GM19438 (cell line): Measurements from ENCODE around the gene GMNN.
"Not testable (repeated sequence)": the region's sequence is repeated elsewhere in the genome, so short reads cannot be mapped to it uniquely, and the experiment has no call there.

Experiments used
- ATAC-seq: cut with Tn5 transposase; IDR thresholded peaks from one replicate; pipeline ENCODE4 v1.9.1; 2021; ENCODE audit warnings: low read depth; ENCODE audit not compliant: unreplicated experiment

GMNN gene

DNA sequence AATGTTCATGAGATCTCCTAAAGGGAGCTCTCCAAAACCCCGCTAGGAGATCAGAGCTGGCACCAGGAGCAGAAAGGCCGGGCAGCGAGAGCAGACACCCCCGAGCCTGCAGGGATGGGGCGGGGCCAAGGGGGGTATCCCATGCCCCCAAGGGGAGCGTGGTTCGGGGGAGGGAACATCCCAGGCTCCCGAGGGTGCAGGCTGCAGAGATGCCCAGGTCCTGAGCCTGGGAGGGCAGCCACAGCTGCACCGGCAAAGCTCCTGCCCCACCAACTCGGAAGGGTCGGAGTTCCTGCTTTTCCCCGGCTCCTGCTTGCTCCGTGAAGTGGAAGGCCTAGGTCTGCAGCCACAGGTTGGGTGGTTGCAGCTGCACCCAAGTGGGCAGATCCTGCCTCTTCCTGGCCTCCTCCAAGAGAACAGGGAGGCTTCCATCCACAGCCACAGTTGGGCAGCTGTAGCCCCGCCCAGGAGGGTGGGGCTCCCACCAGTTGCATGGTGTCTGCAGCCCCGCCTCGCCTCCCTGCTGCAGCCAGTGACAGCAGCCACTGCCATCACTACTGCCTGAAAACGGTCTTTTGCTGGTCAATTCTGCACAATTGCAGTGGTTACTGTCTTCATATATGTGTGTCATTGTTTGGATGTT, 13.4 kb upstream of the GMNN start:
- ATAC-seq, result no peak

DNA sequence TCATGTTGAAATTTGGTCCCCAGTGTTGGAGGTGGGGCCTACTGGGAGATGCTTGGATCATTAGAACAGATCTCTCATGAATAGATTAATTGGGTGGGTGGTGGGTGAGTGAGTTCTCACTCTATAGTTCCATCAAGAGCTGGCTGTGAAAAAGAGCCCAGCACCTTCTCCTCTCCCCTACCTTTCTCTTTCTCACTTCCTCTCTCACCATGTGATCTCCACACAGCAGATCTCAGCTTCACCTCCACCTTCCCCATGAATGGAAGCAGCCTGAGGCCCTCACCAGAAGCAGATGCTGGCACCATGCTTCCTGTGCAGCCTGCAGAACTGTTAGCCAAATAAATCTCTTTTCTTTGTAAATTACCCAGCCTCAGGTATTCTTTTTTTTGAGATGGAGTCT, 12.9 kb upstream of the GMNN start:
- ATAC-seq, result no peak

DNA sequence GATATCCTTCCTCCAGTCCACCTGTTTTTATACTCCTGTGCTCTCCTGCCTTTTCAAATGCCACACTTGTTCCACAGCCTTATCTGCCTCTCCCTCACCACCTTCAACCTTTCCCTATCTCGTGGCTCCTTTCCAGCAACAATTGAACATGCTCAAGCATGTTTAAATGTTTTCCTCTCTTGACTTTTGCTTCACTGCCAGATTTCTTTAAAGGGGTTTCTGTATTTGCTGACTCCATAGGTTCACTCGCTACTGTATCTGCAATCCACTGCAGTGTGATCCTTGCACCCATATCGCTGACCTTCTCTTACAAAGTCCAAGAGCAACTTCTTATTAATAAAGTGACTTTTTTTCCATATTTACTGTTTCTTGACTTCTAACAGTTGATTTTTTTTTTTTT, 11.2 kb upstream of the GMNN start:
- no peak for ATAC-seq

DNA sequence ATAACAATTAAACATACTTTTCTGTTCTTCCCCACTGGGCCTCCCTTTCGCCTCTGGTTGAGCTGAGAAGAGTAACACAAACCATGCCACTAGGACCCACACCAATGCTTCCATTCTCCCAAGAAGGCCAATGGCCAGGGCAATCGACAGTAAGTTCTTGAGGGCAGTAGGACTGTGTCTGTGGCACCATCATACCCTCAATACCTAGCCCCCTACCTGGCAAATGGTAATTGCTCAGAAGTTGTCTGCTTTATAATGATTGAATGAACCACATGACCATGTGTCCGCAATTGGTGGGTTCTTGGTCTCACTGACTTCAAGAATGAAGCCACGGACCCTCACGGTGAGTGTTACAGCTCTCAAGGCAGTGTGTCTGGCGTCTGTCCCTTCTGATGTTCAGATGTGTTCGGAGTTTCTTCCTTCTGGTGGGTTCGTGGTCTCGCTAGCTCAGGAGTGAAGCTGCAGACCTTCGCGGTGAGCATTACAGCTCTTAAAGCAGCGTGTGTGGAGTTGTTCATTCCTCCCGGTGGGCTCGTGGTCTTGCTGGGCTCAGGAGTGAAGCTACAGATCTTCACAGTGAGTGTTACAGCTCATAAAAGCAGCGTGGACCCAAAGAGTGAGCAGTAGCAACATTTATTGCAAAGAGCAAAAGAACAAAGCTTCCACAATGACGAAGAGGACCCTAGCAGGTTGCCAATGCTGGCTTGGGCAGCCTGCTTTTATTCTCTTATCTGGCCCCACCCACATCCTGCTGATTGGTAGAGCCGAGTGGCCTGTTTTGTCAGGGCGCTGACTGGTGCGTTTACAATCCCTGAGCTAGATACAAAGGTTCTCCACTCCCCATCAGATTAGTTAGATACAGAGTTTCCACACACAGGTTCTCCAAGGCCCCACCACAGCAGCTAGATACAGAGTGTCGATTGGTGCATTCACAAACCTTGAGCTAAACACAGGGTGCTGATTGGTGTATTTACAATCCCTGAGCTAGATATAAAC, 9.6 kb upstream of the GMNN start:
- not testable (repeated sequence) for ATAC-seq

DNA sequence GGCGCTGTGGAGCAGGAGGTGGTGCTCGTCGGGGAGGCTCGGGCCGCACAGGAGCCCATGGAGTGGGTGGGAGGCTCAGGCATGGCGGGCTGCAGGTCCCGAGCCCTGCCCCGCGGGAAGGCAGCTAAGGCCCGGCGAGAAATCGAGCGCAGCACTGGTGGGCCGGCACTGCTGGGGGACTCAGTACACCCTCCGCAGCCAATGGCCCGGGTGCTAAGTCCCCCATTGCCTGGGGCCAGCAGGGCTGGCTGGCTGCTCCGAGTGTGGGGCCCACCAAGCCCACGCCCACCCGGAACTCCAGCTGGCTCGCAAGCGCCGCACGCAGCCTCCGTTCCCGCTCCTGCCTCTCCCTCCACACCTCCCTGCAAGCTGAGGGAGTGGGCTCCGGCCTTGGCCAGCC, 8.8 kb upstream of the GMNN start:
- ATAC-seq, result not testable (repeated sequence)

DNA sequence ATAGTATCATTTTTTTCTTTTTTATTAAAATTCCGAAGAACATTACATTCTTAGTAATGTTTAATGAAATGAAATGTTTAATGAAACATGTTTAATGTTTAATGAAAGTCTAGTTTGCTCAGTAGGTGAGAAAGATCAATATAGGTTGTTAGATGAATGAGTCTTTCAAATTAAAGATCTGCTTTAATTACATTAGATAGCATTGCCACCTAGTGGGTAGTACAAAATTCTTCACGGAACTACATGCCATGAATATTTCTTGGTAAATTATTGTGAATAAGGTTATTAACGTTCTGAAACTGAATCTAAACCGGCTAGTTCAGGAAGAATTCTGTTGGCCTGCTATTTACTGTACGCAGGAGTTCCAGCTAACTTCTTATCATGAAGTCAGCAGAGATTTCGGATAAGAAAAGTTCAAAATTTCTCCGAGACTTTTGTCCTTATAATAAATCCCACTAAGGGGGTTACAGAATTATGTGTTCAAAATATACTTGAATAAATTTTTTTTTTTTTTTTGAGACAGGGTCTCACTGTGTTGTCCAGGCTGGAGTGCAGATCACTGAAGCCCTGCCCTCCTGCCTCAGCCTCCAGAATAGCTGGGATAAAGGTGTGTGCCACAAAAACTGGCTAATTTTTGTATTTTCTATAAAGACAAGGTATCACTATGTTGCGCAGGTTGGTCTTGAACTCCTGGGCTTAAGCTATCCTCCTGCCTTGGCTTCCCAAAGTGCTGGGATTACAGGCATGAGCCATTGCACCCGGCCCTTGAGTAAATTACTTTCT, 7.9 kb upstream of the GMNN start:
- no peak for ATAC-seq

DNA sequence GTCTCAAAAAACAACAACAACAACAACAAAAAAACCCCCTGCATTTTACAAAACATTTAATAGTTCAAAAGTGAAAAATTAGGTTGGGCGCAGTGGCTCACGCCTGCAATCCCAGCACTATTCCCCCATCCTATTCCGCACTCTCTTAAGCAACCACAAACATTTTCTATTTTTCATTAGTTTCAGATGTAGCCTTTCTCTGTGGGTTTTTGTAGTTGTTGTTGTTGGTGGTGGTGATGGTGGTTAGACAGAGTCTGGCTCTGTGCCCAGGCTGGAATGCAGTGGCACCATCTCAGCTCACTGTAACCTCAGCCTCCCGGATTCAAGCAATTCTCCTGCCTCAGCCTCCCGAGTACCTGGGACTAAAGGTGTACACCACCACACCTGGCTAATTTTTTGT, 6.4 kb upstream of the GMNN start:
- ATAC-seq, result no peak

DNA sequence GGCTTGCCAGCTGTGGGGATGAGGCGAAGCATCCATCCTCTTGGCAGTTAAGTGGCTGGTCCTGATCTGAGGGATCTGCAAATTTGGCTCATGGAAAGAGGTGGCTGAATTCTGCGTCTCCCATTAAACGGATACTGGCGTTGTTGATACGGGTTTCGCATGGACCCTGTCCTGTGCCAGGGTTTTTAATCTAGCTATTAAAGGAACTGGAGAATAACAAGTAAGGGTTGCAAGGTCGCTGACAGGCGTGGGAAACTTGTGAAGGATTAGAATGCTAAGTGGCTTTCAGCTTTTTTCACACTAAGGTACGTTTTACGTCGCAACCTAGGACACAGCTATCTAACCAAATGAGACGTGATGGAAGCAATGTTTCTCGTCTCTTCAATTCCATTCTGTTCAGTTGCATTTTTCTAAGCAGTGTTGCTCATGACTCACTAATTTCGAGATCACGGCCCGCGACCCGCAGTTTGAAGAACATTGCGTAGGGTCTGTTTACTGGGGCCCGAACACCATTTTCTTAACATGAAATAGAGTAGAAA, 852 bp downstream of the GMNN start:
- no peak for ATAC-seq

DNA sequence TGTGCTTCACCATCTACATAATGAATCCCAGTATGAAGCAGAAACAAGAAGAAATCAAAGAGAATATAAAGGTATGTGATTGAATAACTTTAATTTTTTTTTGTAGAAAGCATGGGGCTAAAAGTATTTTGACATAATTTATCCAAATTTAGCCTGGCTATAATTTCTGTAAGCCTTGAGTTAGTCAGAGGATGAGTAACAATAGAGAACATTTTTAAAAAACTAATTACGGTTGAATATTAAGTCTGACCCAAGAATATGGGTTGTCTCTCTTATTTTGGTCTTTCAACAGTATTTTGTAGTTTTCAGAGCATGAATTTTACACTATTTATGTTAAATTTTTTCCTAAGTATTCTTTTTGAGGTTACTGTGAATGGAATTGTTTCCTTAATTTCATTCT, 2.5 kb downstream of the GMNN start:
- no peak for ATAC-seq

DNA sequence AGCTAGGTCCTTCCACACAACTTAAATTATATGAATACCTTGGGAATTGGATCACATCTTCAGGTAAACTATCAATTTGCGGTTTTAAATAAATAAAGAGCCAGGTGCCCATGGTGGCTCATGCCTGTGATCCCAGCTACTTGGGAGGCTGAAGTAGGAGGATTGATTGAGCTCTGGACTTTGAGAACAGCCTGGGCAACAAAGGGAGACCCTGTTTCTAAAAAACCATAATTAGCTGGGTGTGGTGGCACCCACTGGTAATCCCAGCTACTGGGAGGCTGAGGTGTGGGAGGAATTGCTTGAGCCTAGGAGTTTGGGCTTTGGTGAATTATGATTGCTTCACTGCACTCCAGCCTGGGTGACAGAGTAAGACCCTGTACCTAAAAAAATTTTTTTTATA, 3.4 kb downstream of the GMNN start:
- no peak for ATAC-seq

DNA sequence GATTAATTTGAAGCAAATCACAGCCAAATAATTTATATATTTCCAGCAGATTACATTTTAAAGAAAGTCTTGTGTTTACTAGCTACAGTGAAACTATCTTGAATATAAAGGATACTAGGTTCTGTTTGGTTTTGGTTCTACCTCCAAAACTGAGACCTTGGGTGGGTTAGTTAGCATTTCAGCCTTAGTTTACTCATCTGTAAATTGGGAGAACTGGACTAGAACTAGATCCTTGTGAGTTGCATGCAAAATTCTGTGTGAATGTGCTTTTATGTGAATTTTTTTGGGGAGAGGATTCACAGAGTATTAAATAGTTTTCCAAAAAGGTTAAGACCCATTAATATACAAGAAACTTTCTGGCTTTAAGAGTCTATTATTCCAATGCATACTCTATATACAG, 4.1 kb downstream of the GMNN start:
- ATAC-seq, result no peak

DNA sequence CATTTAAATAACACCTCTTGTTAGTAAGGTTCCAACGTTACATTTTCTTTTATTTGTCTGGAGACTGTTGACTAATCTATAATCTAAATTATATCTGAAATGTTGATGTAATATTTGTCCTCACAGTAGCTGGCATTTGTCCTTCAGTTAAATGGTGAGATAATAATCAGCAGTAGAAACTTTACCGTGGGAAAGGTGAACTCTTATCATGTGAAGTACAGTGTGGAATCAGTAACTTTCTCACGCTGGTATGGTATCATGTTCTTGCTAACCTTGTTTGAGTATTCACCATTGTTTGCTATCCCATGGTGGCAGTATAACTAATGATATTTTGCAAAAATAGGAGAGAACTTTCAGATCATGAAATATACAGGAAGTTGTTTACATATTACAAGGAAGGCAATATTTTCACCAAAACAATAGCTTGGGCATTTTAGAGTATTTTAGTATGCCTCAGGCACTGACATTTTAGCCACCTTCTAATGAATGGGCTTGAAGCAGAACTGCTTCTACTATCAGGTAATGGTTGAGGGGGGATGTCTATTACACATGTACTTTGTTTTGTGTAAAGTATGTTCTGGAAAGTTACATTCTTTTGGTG, 4.8 kb downstream of the GMNN start:
- no peak for ATAC-seq

DNA sequence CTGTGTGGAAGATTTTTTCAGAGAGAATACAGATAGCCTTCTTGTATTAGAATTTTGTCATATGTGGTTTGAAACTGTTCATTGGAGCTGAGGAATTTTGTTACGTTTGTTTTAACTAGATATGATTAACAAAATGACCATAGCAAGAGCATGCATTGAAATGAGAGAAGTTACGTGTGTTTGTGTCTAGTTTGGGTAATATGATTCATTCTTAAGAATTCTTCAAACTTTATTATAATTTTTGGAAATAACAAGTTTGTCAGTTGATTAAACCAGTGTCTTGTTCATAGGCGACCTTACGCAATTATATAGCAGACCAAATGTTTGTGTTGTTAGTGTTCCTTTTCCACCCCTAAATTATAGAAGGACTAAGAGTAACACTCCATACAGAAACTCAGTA, 5.5 kb downstream of the GMNN start:
- ATAC-seq, result no peak

DNA sequence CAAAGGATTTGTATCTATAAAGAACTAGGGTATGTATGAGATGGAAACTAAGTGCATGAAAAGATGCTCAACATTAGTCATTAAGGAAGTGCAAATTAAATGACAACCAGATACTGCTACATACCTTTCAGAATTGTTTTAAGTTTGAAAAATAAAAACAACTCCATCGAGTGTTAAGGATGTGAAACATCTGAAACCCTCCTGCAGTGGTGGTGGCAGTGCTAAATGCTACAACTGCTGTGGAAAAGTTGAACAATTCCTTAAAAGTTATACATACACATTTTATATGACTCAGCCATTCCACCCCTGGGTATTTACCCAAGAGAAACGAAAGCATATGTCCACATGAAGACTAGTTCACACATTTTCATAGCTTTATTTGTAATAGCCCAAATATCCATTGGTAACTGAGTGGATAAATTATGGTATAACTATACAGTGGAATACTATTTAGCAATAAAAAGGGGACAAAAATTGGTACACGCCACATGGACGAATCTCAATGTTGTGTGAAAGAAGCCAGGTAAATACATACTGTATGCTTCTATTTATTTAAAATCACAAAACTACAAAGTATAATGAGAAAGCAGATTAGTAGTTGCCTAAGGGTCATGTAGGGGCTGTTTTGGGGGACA, 13.4 kb downstream of the GMNN start:
- ATAC-seq, result no peak

DNA sequence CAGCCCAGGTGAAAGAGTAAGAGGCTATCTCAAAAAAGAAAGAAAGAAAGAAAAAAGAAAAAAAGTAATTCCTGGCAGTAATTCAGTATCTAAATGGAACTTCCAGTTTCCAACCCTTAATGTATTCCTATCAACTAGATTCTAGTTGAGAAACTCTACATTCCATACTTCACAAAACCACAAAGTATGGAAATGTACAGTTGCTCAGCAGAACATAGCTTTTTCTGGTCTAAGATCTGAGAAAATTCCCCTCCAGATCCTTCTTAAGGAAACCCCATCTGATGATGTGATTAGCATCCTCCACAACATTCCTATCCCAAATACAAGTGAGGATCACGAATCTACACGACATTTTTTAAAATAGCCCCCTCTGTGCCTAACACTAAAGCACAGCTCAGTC, 20.4 kb downstream of the GMNN start:
- ATAC-seq, result no peak

DNA sequence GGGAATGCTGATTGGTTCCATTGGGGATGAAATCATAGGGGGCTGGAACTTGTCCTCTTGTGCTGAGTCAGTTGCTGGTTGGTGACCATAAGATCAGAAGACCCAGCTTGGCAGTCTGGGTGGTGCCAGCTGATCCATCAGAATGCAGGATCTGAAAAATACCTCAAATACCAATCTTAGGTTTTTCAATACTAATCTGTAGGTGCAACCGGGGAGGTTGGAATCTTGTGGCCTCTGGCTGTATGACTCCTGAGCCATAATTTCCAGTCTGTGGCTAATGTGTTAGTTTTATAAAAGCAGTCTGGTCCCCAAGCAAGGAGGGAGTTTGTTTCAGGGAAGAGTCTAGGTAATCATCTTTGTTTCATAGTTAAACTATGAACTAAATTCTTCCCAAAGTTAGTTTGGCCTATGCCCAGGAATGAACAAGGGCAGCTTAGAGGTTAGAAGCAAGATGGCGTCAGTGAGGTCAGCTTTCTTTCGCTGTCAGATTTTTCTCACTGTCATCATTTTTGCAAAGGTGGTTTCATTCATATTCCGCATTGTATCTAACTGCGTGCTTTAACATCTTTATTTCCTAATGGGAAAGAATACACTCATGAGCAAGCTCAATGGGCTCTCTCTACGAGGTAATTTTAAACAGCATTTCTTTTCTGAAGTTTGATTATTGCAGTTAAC, 22.0 kb downstream of the GMNN start:
- no peak for ATAC-seq

DNA sequence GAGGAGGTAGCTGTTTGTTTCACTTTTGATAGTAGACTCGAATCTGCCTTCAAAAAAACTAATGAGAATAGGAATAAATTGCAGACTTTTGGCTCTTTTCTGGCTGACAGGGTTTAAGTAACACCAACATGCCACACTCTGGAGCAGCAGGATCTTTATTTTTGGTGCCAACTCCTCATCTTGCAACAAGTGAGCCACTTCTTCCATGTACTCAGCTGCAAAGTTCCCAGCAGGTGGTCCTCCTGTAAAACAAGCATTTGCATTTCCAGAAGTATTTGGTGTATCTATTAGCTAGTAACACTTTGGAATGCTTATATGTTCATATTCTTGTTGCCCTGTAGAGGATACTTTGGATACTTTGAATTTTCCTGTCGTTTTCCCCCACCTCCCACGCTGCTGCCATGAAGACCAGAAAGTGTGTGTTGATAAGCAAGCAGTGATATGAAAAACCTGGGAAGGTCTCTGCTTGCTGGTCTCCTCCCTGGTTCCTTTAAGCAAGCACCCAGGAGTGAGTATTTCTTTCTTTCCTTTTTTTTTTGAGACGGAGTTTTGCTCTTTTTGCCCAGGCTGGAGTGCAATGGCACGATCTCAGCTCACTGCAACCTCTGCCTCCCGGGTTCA, 23.0 kb downstream of the GMNN start:
- ATAC-seq, result no peak

DNA sequence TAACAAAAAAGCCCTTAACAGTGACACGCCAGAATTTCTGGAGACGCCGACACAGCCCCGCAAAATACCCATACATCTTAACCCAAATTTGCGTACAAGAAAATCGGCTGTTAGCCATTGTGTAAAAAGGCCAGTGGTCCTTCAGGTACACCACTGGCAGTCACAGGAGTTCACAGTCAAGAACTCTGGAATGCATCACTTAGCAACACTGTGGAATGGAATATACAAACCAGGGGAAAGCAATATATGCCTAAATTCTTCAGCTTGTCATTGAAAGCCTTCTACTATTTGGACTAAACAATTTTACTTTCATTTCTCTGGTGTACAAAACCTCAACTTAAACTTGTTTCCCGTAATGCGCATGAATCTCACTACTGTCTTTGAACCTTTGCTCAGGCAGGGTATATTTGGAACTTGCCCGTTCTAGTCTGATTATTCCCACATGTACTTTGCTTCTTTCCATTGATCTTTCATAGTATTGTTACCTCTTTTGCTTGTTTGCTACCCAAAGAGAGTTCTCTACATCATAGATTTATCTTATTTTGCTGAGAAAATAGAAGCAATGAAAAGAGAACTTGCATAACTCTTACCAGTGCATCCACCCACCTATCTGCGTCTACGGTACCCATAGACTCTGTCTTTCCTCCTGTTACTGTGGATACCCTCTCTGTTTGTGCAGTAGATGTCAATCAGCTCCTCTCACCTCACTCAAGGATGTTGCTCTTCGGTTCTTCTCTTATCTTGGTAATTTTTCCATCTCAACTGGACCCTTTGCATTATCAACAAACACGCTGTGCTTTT, 24.2 kb downstream of the GMNN start, which contains the start of gene ARMH2:
Gene ARMH2, minus strand, starts transcription at position 178 of the 801 bp plus-strand sequence. Its CDS starts 60 bp downstream, at position 118.
- ATAC-seq, result no peak
